Kidney (tissue), 14 donors: ENCODE measurements around the gene CFAP69. TPM values are rescaled to one million over a fixed set of nuclear protein-coding genes. Genes with fewer than 3 reads are reported as not detected.

Source experiments
- DNase-seq, 5 donors: peaks; one replicate each; pipeline ENCODE4 v3.0.0-alpha.2; 2013 to 2020
- FAIRE-seq: peaks from 2 replicates; lab custom pipeline; 2012; peaks lifted over from hg19 to GRCh38; lab: Jason Lieb, UNC
- H3K27ac ChIP-seq, 2 donors: one replicate each; pipeline ENCODE4 v1.7.0; 2013; ENCODE audit warnings: low read depth in 2 of 2, low read length in 2 of 2, inconsistent platforms in 1 of 2
- H3K27me3 ChIP-seq: one replicate; pipeline ENCODE4 v1.7.1; 2013; ENCODE audit warnings: low read length, inconsistent platforms; ENCODE audit not compliant: control insufficient read depth, insufficient read depth
- H3K36me3 ChIP-seq, 3 donors: one replicate each; pipeline versions ENCODE4 v1.7.0 to v1.7.1; 2013; ENCODE audit warnings: low read length in 3 of 3, control low read depth in 1 of 3, inconsistent platforms in 1 of 3; ENCODE audit not compliant: insufficient read depth in 3 of 3, control insufficient read depth in 2 of 3
- H3K4me1 ChIP-seq, 3 donors: one replicate each; pipeline versions ENCODE4 v1.7.0 to v1.7.1; 2013; ENCODE audit warnings: low read length in 3 of 3, inconsistent platforms in 1 of 3, low read depth in 1 of 3; ENCODE audit not compliant: control insufficient read depth in 2 of 3, insufficient read depth in 2 of 3
- H3K4me3 ChIP-seq, 3 donors: one replicate each; pipeline versions ENCODE4 v1.7.0 to v1.8.1; 2013; ENCODE audit warnings: low read length in 3 of 3, control low read depth in 1 of 3, inconsistent platforms in 1 of 3
- H3K9ac ChIP-seq, 3 donors: one replicate each; pipeline versions ENCODE4 v1.7.0 to v1.7.1; 2013; ENCODE audit warnings: low read length in 3 of 3, control low read depth in 1 of 3, inconsistent platforms in 1 of 3
- H3K9me3 ChIP-seq, 3 donors: one replicate each; pipeline versions ENCODE4 v1.7.0 to v1.7.1; 2013; ENCODE audit warnings: low read length in 3 of 3, control low read depth in 1 of 3, inconsistent platforms in 1 of 3; ENCODE audit not compliant: control insufficient read depth in 2 of 3, insufficient read depth in 1 of 3
- intact Hi-C: fragments of 100-400 bp; cut with DNase I; formaldehyde crosslinking; loops from one replicate; pipeline ENCODE4 v1.11.1; 2022
- polyA plus RNA-seq: library from polyadenylated mRNA; stranded (reverse); fragments of 350-450 nt; fragmentation: Illumina TruSeq; extraction: RNeasy Lipid Tissue Mini Kit (QIAGEN cat#74804); gene quantifications from one replicate; pipeline ENCODE4 v1.2.3, GENCODE V29; 2014; ENCODE audit warnings: low read depth, low replicate concordance; ENCODE audit not compliant: insufficient read depth
- total RNA-seq: library from RNA; stranded (reverse); fragmentation: NEBNext Ultra II Directional; extraction: Animal tissue kit (Norgen Biotek cat#: 25700); gene quantifications from one replicate; pipeline ENCODE4 v1.2.1, GENCODE V29; 2021
- TF ChIP-seq, protein P1 (sequence below): IDR thresholded peaks from 3 replicates; pipeline ENCODE4 v1.5.1; 2012; ENCODE audit warnings: mild to moderate bottlenecking, moderate library complexity, borderline replicate concordance; ENCODE audit not compliant: insufficient read depth; ENCODE audit errors: extremely low read depth
- donor health status: control.
- donor health status: control.
- donor health status: control.
- donor health status: control.
- donor health status: control.
- donor health status: DM: yes; HTN: yes; CAD: no.
- donor health status: Normal renal cell carcinoma (clear cell type).

CFAP69 gene
- total and polyA plus RNA-seq, 2 donors from 2014 or later = 9.2 to 13.2 TPM

DNA sequence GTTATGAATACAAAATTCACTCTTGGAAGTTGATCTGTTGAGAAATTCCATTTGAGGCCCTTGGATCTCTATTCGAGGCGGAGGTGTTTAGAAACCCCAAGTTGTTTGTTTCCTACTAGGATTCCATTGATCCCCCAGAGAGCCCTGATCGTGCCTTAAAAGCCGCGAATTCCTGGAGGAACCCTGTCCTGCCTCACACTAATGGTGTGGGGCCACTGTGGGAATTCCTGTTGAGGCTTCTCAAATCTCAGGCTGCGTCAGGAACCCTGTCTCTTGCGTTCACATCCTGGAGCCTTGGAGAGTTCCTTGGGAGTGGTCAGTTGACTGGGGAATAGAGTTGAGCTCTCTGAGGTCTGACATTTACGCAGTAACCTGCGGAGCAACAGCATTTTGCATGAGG, 1.2 kb downstream of the CFAP69 start:
- DNase-seq (peak in 2 of 5 donors; percentile 9 to 36), FAIRE-seq (no peak)
- intact Hi-C loops = no loop called here
- TF ChIP-seq, protein P1, sequence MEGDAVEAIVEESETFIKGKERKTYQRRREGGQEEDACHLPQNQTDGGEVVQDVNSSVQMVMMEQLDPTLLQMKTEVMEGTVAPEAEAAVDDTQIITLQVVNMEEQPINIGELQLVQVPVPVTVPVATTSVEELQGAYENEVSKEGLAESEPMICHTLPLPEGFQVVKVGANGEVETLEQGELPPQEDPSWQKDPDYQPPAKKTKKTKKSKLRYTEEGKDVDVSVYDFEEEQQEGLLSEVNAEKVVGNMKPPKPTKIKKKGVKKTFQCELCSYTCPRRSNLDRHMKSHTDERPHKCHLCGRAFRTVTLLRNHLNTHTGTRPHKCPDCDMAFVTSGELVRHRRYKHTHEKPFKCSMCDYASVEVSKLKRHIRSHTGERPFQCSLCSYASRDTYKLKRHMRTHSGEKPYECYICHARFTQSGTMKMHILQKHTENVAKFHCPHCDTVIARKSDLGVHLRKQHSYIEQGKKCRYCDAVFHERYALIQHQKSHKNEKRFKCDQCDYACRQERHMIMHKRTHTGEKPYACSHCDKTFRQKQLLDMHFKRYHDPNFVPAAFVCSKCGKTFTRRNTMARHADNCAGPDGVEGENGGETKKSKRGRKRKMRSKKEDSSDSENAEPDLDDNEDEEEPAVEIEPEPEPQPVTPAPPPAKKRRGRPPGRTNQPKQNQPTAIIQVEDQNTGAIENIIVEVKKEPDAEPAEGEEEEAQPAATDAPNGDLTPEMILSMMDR = no peak
- no peak overlapping the region for H3K27ac ChIP-seq
- peak overlapping the region in 1 of 3 donors; percentile 75 for H3K9ac ChIP-seq
- no peaks in the 10 kb centered on the region for H3K27me3 ChIP-seq
- H3K36me3 ChIP-seq = no peaks in the 10 kb centered on the region
- no peaks in the 10 kb centered on the region for H3K9me3 ChIP-seq
- peak overlapping the region; percentile 26 to 93 (median 91) for H3K4me3 ChIP-seq
- H3K4me1 ChIP-seq = peaks cover 0 to 7% (median 0%) of the 10 kb centered on the region in 3 donors

DNA sequence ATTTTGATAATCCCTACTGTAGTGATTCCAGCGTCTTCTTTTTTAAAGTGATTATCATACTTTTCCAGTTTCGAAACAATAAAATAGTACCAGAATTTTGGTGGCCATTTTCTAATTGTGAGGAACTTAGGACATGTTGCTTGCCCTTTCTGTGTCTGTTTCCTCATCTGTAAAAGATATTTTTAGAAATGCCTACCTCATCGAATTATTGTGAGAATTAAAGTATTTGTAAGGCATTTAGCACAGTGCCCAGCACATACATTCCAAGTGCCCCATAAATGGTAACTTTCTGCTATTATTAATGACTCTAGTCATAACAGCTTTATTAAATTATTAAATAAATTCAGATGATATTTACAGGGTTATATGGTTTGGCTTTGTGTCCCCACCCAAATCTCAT, 3.7 kb downstream of the CFAP69 start:
- intact Hi-C loops = no loop called here
- Histone ChIP-seq H3K36me3 (no peaks in the 10 kb centered on the region), H3K9ac (no peak overlapping the region), H3K27ac (no peak overlapping the region), H3K4me1 (peaks cover 0 to 7% (median 0%) of the 10 kb centered on the region in 3 donors), H3K27me3 (no peaks in the 10 kb centered on the region), H3K9me3 (no peaks in the 10 kb centered on the region), H3K4me3 (no peak overlapping the region)
- FAIRE-seq = no peak
- DNase-seq = no peak
- TF ChIP-seq, protein P1 = no peak

DNA sequence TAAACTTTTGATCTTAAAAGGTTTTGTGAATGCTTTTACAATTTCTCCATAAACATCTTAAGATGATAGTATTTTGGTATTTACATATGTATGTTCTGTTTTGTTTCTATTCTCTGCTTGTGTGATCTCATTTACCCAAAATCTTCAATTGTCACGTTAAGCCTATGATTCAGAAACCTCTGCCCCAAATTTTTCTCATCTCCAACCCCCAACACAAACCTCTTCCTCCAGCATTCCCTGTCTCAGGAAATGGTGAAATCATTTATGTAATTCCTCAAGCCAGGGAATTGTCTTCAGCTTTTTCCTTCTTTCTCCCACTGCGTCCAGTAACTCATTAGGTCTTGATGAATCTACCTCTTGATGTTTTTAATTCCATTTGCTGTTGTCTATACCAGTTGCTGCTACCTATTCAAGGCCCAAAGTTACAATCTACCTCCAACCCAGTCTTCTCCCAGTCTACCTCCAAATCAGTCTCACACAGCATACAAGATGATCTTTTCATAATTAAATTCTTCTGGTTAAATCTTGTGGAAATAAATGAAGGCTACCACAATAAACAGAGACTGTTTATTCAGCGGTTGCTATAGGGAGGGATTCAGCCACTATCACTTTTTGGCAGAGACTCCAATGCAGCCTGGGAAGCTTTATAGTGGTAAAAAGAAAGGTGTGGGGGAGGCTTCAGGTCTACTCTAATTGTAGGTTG, 5.8 kb downstream of the CFAP69 start:
- no peak for FAIRE-seq
- intact Hi-C loops = no loop called here
- no peak overlapping the region for H3K27ac ChIP-seq

More for the DNA sequence above, 5.8 kb downstream of the CFAP69 start:
- Histone ChIP-seq H3K4me1 (peaks cover 0 to 4% (median 0%) of the 10 kb centered on the region in 3 donors), H3K27me3 (no peaks in the 10 kb centered on the region), H3K9me3 (no peaks in the 10 kb centered on the region), H3K36me3 (no peaks in the 10 kb centered on the region), H3K4me3 (no peak overlapping the region), H3K9ac (no peak overlapping the region)
- no peak for DNase-seq
- TF ChIP-seq, protein P1 = no peak
